ENCODE measurements around the gene PARN.

GRCh38 chr16:14579266-14579665 lies 50.8 kb downstream of the PARN start:
- TF ChIP-seq CTCF (conservative IDR thresholded peaks at IDR 0.05; ENCODE audit: low read depth, low read length) (no peak), RAD21 (IDR thresholded peaks at IDR 0.05; ENCODE audit: low read length) (no peak), MXI1 (IDR thresholded peaks at IDR 0.05; ENCODE audit: borderline replicate concordance, low read depth, low read length) (no peak), SMC3 (IDR thresholded peaks at IDR 0.05; ENCODE audit: low read depth, low read length) (no peak), BHLHE40 (IDR thresholded peaks at IDR 0.05; ENCODE audit: low read depth, low read length) (no peak), RFX5 (IDR thresholded peaks at IDR 0.05; ENCODE audit: low read depth, low read length) (no peak), RCOR1 (IDR thresholded peaks at IDR 0.05; ENCODE audit: insufficient replicate concordance, low read length) (no peak), MAFK (IDR thresholded peaks at IDR 0.05; ENCODE audit: low read depth, low read length) (no peak), USF2 (IDR thresholded peaks at IDR 0.05; ENCODE audit: low read depth, low read length) (no peak), POLR2A (IDR thresholded peaks at IDR 0.05; ENCODE audit: low read depth, low read length) (no peak)
